Measurements from ENCODE around the gene RTP3.

The RTP3 gene

DNA sequence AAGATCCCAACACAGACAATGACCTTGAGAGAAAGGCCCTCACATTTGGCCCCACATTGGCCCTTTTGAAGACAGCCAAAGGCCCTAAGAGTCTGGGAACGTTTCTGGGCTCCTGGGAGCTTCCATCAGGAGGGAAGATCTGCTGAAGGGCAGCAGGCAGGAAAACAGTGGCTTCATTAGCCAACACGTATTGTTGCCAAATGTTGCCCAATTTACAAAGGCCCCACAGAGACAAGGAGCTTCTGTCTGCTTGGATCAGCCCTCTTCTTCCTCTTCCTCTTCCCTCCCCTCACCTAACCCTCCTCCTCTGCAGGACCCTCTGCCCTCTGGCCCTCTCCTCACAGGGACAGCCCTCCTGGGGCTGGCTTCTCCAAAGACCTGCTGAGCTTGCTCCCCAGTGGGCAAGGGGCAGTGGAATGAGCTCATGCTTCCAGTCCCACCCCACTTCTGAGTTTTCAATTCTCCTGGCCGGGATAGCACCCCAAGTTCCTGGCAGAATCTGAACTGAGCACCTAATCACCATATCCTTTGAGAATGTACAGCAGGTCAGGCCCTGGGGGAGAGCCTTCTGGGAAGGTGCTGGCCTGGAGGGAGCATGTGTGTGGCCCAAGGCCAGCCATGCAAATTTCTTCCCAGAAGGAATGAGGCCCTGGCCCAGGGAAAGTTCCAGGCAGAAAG is 28.0 kb upstream of the RTP3 start:
- DNase-seq = peak in 1 of 14 donors; percentile 47

DNA sequence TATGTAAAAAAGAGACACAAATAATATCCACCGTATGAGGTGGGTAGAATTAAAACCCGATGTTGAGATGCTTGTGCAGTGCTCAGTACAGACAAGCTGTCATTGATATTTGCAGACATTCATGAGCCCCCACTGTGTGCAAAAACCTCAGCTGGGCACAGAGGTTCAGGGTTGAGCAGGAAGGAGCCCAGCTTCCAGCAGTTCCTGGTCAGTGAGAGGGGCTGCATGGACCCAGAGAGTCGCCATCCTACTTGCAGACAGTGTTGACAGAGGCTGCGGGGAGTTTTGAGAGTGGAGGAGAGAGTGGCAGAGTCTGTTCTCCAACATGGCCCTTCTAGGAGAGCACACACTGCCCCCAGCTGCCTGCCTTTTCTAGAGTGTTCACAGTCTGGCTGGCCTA is 26.9 kb upstream of the RTP3 start:
- DNase-seq = no peak

DNA sequence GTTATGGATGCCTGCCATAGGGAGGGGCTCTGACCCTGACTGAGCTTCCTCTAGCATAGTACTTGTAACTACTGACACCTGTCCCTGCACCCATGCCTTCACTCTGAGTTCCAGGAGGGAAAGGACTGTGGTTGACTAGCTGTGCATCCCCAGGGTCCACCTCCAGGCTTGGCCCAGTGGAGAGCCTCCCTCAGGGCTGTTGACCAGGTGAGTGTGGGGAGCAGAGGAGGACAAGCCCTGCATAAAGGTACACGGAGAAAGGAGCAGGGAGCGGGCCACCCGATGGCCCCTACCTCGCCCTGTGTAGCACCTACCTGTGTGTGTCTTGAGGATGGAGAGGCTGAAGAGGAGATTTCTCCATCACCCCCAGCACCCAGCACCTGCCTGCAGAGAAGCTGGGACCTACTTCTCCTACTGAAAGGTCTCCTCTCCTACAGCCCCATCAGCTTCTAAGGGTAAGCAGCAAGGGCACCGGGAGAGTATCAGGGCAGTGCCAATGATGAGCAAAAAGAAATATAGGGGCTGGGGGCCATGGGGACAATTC is 26.3 kb upstream of the RTP3 start:
- no peak for DNase-seq

DNA sequence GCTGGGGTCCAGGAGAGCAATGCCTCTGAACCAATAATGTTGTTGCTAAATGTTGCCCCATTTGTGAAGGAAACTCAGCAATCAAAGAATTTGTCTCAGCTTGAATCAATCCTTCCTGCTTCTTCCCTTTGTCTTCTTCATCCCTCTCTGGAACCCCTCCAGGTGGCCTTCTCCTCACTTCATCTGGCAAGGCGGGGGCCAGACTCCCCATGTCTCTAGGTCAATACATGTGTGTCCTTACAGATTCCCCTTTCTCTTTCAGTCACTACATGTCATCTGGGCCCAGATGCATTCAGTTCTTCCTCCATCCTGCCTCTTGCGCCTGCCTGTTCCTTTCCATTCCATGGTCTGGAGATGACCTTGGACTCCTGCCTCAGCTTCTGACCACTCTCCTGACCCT is 25.0 kb upstream of the RTP3 start:
- no peak for DNase-seq

DNA sequence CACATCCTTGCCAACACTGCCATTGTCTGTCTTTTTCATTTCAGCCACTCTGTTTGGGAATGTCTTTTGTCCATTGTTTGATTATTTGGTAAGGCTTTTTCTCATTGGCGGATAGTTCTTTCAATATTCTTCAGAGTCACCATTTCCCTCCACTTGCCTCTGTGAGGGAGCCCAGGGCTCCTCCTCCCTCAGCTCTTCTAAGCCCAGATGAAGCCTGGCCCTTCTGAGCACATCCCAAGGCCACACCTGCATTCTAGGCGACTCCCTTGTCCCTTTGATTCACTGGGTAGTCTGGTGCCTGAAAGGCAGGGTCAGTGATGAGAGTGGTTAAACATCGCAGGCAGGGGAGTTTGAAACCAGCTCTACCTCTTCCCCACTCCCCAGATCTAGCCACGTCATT is 20.6 kb upstream of the RTP3 start:
- DNase-seq = no peak

DNA sequence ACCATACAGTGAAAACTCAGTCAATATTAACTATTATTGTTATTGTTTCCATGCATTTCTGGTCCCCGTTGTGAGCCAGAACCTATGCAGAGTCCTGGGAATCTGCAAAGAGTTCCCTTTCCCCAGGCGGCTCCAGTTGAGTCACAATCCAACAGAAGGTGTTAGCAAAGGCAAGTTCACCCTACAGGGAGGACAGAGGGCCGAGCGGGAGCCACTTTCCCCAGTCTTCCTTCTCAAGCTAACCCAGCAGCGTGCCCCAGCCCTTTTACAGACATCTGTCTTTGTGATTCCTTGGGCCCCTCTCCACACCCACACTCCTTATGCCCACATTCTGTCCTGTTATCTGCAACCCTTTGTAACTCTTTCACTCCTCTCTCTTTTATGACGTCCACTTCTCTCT is 20.0 kb upstream of the RTP3 start:
- no peak for DNase-seq

DNA sequence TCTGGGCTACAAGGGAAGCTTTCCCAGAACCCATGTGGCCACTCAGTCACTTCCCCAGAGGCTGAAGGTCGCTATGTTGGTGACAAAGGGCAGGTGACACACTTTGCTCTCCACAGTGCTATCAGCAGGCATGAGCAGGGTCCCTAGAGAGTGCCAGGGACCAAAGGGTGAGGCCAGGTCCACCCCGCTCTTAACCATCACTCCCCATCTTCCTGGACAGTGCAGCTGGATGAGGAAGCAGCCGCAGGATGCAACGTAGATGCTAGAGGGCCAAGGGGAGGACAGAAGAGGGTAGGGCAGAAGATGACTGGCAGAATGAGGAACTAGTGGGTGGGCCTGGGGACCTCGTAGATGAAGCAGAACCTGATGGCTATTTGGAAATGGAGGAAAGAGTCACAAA is 19.4 kb upstream of the RTP3 start:
- no peak for DNase-seq

DNA sequence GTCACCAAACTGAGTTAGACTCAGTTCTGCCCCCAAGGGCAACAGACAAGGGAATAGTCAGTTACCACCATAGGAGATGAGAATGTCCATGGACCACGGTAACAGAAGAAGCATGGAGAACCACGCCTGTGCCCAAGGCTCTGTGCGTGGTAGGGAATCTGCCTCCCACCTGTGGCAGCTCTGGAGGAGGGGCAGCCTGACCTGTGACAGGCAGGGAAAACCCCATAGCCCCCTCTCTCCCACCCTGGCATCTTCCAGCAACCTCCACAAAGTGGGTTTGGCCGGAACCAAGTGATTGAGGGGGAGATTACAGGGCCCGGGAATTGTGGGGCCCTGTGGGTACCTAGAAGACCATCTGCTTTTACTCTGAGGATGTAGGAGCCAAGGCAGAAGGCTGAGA is 18.8 kb upstream of the RTP3 start:
- DNase-seq = no peak

DNA sequence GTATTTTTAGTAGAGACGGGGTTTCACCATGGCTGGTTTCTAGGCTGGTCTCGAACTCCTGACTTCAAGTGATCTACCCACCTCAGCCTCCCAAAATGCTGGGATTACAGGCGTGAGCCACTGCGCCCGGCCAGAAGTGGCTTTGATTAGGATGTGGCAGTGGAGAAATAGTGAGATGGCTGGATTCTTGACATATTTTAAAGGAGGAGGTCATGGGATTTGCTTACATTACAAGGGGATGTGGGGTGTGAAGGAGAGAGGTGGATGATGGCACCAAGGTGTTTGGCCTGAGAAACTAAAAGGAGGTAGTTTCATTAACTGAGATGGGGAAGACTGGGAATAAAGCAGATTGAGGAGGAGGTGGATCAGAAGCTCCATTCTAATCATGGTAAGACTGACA is 18.1 kb upstream of the RTP3 start:
- DNase-seq = no peak

DNA sequence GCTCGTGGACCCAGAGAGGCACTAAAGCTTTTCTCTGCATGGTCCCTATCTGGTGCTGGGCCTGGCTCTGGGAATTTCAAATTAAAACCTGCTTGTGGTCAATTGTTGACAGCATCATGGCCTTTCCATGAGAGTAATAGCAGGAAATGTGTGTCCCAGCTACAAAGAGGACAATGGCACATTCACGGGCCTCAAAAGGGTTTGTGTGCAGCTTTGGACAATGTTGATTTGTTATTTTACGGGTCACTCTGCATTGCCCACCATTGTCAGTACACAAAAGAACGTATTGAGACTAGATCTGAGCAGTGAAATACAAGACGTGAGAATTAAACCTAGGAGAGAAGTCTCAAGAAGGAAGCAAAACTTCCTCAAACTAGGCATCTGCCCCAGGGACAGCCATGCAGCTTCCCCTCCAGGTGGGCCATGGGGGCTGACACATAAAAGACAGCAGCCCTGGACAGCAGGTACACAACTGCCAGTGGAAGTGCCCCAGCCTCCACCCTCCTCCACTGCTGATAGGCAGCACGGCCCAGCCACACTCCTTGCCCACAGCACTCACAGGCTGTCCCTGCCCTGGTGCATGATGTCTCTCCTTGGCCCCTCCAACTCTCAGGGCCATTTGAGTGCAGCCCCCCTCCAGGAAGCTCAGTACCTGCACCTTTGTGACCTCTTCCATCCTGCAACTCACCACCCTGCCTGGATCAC is 17.1 kb upstream of the RTP3 start:
- DNase-seq = peak in 10 of 14 donors; percentile 22 to 71 (median 58)

DNA sequence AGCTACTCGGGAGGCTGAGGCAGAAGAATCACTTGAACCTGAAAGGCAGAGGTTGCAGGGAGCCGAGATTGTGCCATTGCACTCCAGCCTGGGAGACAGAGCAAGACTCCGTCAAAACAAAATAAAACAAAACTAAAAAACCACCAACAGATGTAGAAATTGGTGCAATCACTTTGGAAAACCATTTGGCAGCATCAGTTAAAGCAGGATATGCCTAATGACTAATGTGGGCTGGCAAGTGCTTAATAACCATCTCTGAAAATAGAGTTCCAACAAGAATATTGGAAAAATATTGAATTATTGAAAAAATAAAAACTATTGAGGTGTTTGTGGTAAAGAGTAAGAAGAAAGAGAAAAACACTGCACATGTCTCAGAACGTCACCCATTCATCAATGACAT is 16.1 kb upstream of the RTP3 start:
- DNase-seq = no peak

DNA sequence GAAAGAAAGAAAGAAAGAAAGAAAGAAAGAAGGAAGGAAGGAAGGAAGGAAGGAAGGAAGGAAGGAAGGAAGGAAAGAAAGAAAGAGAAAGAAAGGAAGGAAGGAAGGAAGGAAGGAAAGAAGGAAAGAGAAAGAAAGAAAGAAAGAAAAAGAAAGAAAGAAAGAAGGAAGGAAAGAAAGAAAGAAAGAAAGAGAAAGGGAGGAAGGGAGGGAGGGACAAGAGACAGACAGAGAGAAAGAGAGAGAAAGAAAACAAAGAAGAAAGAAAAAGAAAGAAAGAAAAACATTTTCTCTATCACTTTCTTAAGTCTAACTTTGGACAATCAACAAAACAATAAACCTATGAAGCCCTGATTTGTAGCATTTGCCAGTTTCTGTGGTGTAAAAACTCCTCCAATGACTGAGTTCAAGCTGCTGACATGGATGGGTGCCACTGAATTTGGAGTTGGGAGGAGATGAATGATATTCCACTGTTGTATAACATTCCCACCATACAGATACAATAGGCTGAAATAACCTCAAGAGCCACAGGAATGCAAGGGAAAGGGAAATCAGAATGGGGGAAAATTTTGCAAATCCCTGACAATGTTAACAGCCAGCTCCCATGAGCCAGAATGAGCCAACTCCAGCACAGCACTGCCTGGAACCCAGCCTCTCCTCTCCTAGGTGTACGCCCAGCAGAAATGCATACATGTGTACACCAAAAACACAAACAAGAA is 15.0 kb upstream of the RTP3 start:
- no peak for DNase-seq

DNA sequence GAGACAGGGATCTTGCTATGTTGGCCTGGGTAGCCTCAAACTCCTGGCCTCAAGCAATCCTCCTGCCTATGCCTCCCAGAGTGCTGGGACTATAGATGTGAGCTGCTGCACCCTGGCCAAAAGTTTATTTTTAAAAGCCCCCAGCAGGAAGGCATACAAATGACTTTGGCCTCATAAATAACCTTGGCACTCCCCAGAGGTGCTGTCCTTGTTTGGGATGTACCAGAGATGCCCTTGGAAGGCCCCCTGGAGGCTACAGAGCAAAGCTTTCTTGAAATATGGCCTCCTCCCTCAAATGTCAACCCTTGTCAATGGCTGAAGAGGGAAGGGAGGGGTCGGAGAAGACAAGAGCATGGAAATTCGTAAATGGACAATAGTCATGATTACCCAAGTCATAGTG is 14.0 kb upstream of the RTP3 start:
- DNase-seq = no peak

DNA sequence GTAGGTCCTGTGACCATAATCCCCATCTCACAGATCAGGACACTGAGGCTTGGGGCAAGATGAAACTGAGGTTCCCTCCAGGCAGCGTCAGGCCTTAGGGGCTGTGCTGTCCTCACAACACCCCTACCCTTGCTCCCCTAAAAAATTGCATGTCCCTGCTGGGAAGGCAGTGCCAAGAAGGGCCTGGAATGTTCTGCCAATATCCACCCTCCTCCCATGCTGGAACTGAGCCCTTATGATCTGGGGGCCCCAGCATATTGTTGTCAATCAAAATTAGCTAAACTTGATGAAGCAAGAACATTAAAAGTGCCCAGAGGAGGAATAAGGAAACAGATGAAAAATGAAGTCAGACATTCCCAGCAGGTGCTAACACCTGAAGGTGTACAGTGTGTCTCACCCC is 13.4 kb upstream of the RTP3 start:
- DNase-seq = no peak

DNA sequence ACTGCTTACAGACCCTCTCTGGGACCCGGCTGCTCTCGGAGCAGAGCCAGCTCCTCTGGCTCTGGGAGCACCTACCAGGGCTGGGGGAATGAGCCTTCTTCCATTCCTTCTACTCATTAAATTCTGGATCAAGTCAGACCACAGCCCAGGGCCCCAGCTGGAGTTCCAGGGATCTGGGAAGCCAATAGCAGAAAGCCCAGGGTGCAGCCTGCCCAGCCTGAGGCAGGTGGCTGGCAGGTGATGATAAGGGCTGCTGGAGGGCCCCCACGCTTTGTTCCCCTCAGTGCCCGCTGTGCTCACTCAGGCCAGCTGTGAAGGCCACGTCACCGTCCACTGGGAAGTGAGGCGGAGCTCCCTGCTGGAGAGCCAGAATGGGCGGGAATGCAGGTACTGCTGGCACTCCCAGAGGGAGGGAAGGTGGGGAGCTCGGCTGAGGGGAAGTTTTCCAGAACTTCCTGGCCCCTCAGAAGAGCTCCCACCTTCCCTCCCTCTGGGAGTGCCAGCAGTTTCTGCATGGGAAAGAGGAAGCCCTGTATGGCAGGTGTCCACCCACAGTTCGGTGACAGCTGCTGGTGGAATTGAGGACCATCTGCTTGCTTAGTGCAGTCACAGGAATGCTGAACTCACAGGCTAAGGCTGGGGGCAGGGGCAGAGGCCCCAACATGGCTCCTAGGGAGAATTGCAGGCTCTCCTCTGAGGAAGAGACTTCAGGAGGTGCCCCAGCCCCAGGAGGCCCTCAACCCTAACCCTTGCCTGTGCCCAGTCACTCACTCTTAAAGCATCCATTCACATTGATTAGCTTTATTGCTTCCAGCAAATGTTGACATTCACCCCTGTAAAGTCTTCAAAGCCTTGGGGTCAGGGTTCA is 12.6 kb upstream of the RTP3 start:
- peak in 1 of 14 donors; percentile 18 for DNase-seq

DNA sequence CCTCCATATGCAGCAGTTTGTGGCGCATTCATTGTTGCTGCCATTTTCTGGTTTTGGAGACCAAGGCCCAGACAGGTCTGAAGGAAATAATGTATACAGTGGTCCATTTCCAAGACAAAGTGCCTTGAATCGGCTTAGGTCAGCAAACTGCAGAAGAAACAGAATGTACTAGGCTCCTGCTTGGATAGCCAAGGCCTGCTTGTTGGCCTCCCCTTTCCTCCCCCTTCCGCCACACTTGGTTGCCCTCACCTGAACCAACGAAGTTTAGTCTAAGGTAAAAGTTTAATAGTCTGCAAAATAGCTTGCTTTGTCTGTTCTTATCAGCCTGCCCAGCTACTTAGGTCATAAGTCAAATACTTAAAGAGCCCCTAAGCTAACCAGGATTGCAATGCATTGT is 12.0 kb upstream of the RTP3 start:
- no peak for DNase-seq

DNA sequence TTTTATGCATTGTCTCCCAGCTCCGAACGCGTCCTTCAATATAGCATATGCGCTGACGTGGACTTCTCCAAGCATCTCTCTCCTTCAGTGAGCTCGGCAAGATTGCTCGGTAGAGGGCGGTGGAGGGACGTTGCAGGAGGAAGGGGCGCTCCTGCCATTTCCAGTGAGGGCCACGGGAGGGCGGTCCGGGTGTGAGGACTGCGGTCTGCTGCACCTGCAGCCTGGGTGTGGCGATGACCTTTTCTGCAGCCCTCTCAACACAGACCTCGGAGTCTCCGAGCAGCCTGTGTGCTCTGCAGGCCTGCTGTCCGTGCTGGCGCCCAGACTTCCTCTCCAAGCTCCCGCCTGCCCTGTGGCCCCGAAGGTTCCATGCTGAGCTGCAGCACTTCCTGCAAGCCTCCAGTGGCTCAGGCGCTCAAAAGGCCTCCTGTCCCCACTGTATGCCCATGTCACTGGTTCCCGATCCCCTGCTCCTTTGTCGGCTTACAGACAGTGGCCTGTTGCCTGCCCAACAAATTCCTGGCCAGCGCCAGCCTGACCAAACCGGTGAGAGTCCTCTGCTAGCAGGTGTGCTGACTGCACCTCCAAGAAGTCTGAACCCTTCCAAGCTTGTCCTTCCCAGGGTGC is 8.9 kb upstream of the RTP3 start:
- peak; percentile 26 to 85 (median 78) for DNase-seq

DNA sequence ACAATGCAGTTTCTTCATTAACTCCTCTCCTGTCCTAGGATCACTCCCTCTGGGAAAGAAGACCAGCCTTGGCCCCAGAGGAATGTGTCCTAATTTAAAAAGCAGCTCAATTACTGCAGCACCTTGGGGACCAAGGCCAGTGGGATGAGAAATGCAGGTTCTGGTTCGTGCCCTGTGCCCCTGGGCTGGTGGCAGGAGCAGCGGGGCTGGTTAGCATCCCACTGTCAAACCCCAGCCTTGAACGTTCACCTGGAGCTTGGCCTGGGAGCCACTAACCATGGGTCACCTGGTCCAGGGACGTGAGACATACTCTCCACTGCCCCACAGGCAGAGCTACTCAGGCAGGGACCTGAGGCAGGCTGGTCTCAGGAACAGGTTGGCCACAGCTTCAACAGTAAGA is 8.4 kb upstream of the RTP3 start:
- DNase-seq = no peak

DNA sequence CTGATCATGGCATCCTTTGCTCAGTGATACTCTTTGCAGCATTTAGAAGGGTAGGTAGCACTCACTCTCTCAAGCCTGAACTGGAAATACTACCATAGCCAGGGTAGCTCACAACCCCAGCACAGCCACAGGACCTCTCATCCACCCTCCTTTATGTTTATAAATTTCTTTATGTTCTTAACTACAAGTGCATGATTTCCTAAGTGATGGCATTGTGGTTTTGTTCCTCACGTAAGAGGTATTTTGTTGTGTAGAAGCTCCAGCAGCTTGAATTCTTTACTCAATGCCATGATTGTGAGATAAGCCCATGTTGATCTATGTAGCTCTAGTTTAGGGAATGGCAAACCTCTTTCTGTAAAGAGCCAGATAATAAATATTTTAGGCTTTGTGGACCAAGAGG is 7.9 kb upstream of the RTP3 start:
- no peak for DNase-seq

DNA sequence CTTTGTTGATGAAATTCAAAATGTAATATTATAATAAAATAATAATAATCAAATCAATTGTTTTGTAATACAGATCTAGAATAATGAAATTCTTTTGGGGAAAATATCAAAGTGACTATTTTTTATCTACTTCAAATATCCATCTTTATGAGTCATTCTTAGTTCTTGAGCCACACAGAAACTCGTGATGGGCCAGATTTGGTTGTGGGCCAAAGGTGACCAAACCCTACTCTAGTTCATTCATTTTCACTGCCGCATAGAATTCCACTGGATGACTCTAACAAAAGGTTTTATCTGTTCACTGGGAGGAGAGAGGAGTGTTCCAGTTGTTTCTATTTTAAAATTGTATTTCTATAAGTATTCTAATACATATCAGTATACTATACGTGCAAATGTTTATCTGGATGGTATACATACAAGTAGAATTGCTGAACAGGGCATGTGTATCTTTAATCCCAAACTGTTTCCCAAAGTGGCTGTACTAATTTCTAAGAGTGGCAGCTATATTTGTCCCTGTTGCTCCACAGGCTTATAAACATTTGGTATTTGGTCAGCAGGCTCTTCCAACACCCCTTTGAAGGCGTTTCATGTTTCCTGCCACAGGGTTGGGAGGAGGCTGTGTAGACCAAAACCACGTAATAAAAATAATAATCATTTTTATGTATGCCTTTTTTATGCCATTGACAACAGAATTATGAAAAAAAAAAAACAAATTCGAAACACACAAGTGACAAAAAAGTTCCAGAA is 7.3 kb upstream of the RTP3 start:
- no peak for DNase-seq

All from C1 segment of cervical spinal cord (tissue), 14 donors.